ENCODE measurements around the gene XIRP1. TPM values are rescaled to one million over a fixed set of nuclear protein-coding genes. Genes with fewer than 3 reads are reported as not detected.
A peak's percentile ranks its signal among the peaks of the same experiment; 100 is the strongest.
"Not testable (repeated sequence)": the region's sequence is repeated elsewhere in the genome, so short reads cannot be mapped to it uniquely, and the experiment has no call there.

XIRP1 gene
- total and polyA plus RNA-seq, 2 of the 13 experiments (the other 11 are each of a cell fraction or from before 2014, with no cell fraction given): not detected

- TF ChIP-seq ZSCAN22 (CRISPR knock-in tag; IDR thresholded peaks at IDR 0.05) (no peak), ZNF660 (CRISPR knock-in tag; IDR thresholded peaks at IDR 0.05; ENCODE audit: borderline replicate concordance, low read depth) (no peak), ZNF644 (CRISPR knock-in tag; IDR thresholded peaks at IDR 0.05; ENCODE audit: low read depth) (no peak), NR2C2 (CRISPR knock-in tag; IDR thresholded peaks at IDR 0.05; ENCODE audit: borderline replicate concordance) (no peak), TERF1 (CRISPR knock-in tag; IDR thresholded peaks at IDR 0.05) (no peak), ZBTB37 (CRISPR knock-in tag; IDR thresholded peaks at IDR 0.05) (no peak)
Measured at GRCh38 chr3:39173318-39174125, 18.9 kb downstream of the XIRP1 start (continued).

DNA sequence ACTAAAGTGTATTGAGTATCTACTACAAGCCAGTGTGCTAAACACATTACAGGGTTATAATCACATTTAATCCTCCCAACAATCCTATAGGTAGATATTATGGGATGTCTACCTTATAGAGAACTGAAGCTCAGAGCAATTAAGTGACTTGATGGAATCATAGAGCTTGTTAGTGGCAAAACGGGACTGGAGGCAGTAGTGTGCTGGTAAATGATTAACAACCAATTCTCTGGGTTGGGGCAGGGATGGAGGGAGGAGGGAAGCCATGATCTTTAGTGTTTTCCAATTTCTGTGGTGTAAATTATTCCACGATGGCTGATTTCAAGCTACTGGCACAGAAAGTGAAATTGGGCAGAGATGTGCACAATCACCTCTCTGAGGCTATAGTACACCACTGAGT, 20.5 kb downstream of the XIRP1 start:
- Histone ChIP-seq H3K4me1 (ENCODE audit: insufficient read depth, low read length) (peaks cover 27% of the 10 kb centered on the region), H3K27ac (ENCODE audit: extremely low read length, insufficient read depth, low read length) (no peak overlapping the region), H3K4me2 (ENCODE audit: low read depth, low read length) (no peak overlapping the region), H3K36me3 (replicated peaks in 1 of 2; ENCODE audit: control insufficient read depth in 1 of 2, insufficient read depth in 2 of 2, low read length in 2 of 2) (no peaks in the 10 kb centered on the region), H3K9ac (ENCODE audit: insufficient read depth, low read depth, low read length) (no peak overlapping the region), H3K27me3 (ENCODE audit: control insufficient read depth in 1 of 2, insufficient read depth in 2 of 2, low read length in 2 of 2) (peaks cover 0 to 1% of the 10 kb centered on the region in 2 experiments; a peak in 2 of 5 replicates), H2AFZ (ENCODE audit: low read length) (no peak overlapping the region), H3K4me3 (replicated peaks in 1 of 3; ENCODE audit: insufficient read depth in 1 of 3, low read depth in 2 of 3, low read length in 3 of 3) (no peak overlapping the region), H4K20me1 (ENCODE audit: insufficient read depth, low read length) (no peaks in the 10 kb centered on the region), H3K79me2 (ENCODE audit: insufficient read depth, low read length) (no peaks in the 10 kb centered on the region), H3K9me3 (ENCODE audit: low read length) (no peaks in the 10 kb centered on the region)
- 0% methylated on average over 2 of the region's 2 CpGs for WGBS (ENCODE audit: low lambda C conversion rate)
- in situ Hi-C loops (cut with HindIII; ENCODE audit: extremely low pct_ligation_motif_present, low pct_unique_long_range_greater_than_20kb) (no loop called here), intact Hi-C loops (cut with micrococcal nuclease; ENCODE audit: unreplicated experiment) (no loop called here)
- no TSS peak for BruUV-seq (replicated peaks)
- CTCF ChIA-PET (ENCODE audit: low intra/inter-chr PET ratio, low total read pairs): no interaction called here
- POLR2A ChIA-PET: no interaction called here
- FAIRE-seq (no peak), DNase-seq (ENCODE audit: low spot score) (no peak), ATAC-seq (peak; percentile 54)
- TF ChIP-seq, protein P1, sequence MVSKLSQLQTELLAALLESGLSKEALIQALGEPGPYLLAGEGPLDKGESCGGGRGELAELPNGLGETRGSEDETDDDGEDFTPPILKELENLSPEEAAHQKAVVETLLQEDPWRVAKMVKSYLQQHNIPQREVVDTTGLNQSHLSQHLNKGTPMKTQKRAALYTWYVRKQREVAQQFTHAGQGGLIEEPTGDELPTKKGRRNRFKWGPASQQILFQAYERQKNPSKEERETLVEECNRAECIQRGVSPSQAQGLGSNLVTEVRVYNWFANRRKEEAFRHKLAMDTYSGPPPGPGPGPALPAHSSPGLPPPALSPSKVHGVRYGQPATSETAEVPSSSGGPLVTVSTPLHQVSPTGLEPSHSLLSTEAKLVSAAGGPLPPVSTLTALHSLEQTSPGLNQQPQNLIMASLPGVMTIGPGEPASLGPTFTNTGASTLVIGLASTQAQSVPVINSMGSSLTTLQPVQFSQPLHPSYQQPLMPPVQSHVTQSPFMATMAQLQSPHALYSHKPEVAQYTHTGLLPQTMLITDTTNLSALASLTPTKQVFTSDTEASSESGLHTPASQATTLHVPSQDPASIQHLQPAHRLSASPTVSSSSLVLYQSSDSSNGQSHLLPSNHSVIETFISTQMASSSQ (IDR thresholded peaks at IDR 0.05; ENCODE audit: low read depth): peak; percentile 72
- TF ChIP-seq, protein P1 (CRISPR knock-in tag; IDR thresholded peaks at IDR 0.05; ENCODE audit: borderline replicate concordance): no peak; the same call in 1 of the 2 replicates
- no peak for TF ChIP-seq ZNF274 (CRISPR knock-in tag; IDR thresholded peaks at IDR 0.05)

GRCh38 chr3:39170877-39171276, 21.5 kb downstream of the XIRP1 start:
- CTCF ChIA-PET (ENCODE audit: low intra/inter-chr PET ratio, low total read pairs); H3K4me2 ChIP-seq (ENCODE audit: low read depth, low read length); H3K36me3 ChIP-seq (replicated peaks in 1 of 2; ENCODE audit: control insufficient read depth in 1 of 2, insufficient read depth in 2 of 2, low read length in 2 of 2); BruUV-seq (replicated peaks); DNase-seq (ENCODE audit: low spot score); POLR2A ChIA-PET; H4K20me1 ChIP-seq (ENCODE audit: insufficient read depth, low read length); H3K79me2 ChIP-seq (ENCODE audit: insufficient read depth, low read length); H3K27ac ChIP-seq (ENCODE audit: extremely low read length, insufficient read depth, low read length); H3K9me3 ChIP-seq (ENCODE audit: low read length); H3K9ac ChIP-seq (ENCODE audit: insufficient read depth, low read depth, low read length); intact Hi-C loops (cut with micrococcal nuclease; ENCODE audit: unreplicated experiment); H3K4me3 ChIP-seq (replicated peaks in 1 of 3; ENCODE audit: insufficient read depth in 1 of 3, low read depth in 2 of 3, low read length in 3 of 3); in situ Hi-C loops (cut with HindIII; ENCODE audit: extremely low pct_ligation_motif_present, low pct_unique_long_range_greater_than_20kb); ATAC-seq; FAIRE-seq; H2AFZ ChIP-seq (ENCODE audit: low read length); H3K27me3 ChIP-seq (ENCODE audit: control insufficient read depth in 1 of 2, insufficient read depth in 2 of 2, low read length in 2 of 2): not testable (repeated sequence)
- H3K4me1 ChIP-seq (ENCODE audit: insufficient read depth, low read length): peaks cover 17% of the 10 kb centered on the region
- WGBS (ENCODE audit: low lambda C conversion rate): 58% methylated on average over 6 of the region's 6 CpGs
